IMR-90 (cell line): ENCODE results near the gene RFX4. TPM values are rescaled to one million over a fixed set of nuclear protein-coding genes. Genes with fewer than 3 reads are reported as not detected.

Source experiments
- ATAC-seq: fragments of 200-7000 bp; cut with Tn5 transposase; 2 replicates; pipeline ENCODE4 v1.9.1; 2020; ENCODE audit warnings: low read depth, mild to moderate bottlenecking, moderate library complexity
- BruUV-seq: library from RNA; stranded (reverse); fragments of 400-500 nt; replicated peaks from 2 replicates; lab custom pipeline; 2021; lab: Mats Ljungman, UMichigan
- CTCF ChIA-PET: fragments of 300-600 bp; formaldehyde crosslinking; extraction: SDS; loops from one replicate; lab custom pipeline; 2021; ENCODE audit warnings: antibody characterized with exemption; lab: Yijun Ruan, JAX
- POLR2A ChIA-PET: fragments of 300-600 bp; sonication (Branson Sonifier 250); formaldehyde crosslinking; loops from one replicate; lab custom pipeline; 2022; ENCODE audit warnings: antibody characterized with exemption; ENCODE audit not compliant: unreplicated experiment; lab: Charles Lee
- DNase-seq: peaks from one replicate; pipeline ENCODE4 v3.0.0; 2013
- H2AFZ ChIP-seq: replicated peaks from 2 replicates; pipeline ENCODE3; 2013; ENCODE audit warnings: low read length, mild to moderate bottlenecking; ENCODE audit not compliant: poor library complexity
- H2AK5ac ChIP-seq: 2 replicates; pipeline ENCODE4 v1.6.1; 2013; ENCODE audit warnings: low read depth, low read length, inconsistent platforms
- H2AK9ac ChIP-seq: replicated peaks from 2 replicates; pipeline ENCODE3; 2013; ENCODE audit warnings: mild to moderate bottlenecking, low read depth, low read length, moderate library complexity; ENCODE audit not compliant: poor library complexity
- H2BK120ac ChIP-seq: 2 replicates; pipeline ENCODE4 v1.6.1; 2013; ENCODE audit warnings: low read depth, low read length, inconsistent platforms
- H2BK15ac ChIP-seq: 3 replicates; pipeline ENCODE4 v1.6.1; 2013; ENCODE audit warnings: low read depth, low read length, inconsistent platforms
- H2BK20ac ChIP-seq: 2 replicates; pipeline ENCODE4 v1.6.1; 2013; ENCODE audit warnings: low read depth, mild to moderate bottlenecking, inconsistent platforms, low read length, moderate library complexity
- H2BK5ac ChIP-seq: 2 replicates; pipeline ENCODE4 v1.6.1; 2013; ENCODE audit warnings: mild to moderate bottlenecking, low read depth, low read length, inconsistent platforms; ENCODE audit not compliant: poor library complexity, severe bottlenecking
- H3K14ac ChIP-seq: replicated peaks from 2 replicates; pipeline ENCODE4 v1.6.1; 2013; ENCODE audit warnings: low read depth, low read length, inconsistent platforms
- H3K18ac ChIP-seq: 2 replicates; pipeline ENCODE4 v1.6.1; 2013; ENCODE audit warnings: low read depth, low read length, control low read depth
- H3K23ac ChIP-seq: 2 replicates; pipeline ENCODE4 v1.6.1; 2013; ENCODE audit warnings: low read depth, low read length, inconsistent platforms
- H3K27ac ChIP-seq: 2 replicates; pipeline ENCODE4 v1.5.1; 2013; ENCODE audit warnings: mild to moderate bottlenecking, control low read depth, low read length; ENCODE audit not compliant: insufficient read depth
- H3K27me3 ChIP-seq: 2 replicates; pipeline ENCODE4 v1.6.1; 2013; ENCODE audit warnings: low read length; ENCODE audit not compliant: control insufficient read depth, insufficient read depth
- H3K36me3 ChIP-seq: 2 replicates; pipeline ENCODE4 v1.6.1; 2013; ENCODE audit warnings: low read length, mixed read lengths; ENCODE audit not compliant: control insufficient read depth, insufficient read depth
- H3K4ac ChIP-seq: 2 replicates; pipeline ENCODE4 v1.6.1; 2013; ENCODE audit warnings: low read depth, low read length, inconsistent platforms
- H3K4me1 ChIP-seq: 2 replicates; pipeline ENCODE4 v1.6.1; 2013; ENCODE audit warnings: low read length, mixed read lengths; ENCODE audit not compliant: control insufficient read depth, insufficient read depth
- H3K4me2 ChIP-seq: 2 replicates; pipeline ENCODE4 v1.6.1; 2013; ENCODE audit warnings: low read depth, mild to moderate bottlenecking, control low read depth, low read length, moderate library complexity
- H3K4me3 ChIP-seq: 2 replicates; pipeline ENCODE4 v1.5.1; 2013; ENCODE audit warnings: low read depth, mild to moderate bottlenecking, control low read depth, low read length, moderate library complexity; ENCODE audit not compliant: insufficient read depth
- H3K56ac ChIP-seq: 2 replicates; pipeline ENCODE4 v1.6.1; 2013; ENCODE audit warnings: low read length, inconsistent platforms; ENCODE audit not compliant: insufficient read depth; ENCODE audit errors: extremely low read depth
- H3K79me1 ChIP-seq, 2 experiments: 2 replicates each; pipeline ENCODE4 v1.6.1; 2013; ENCODE audit warnings: low read length in 2 of 2, inconsistent platforms in 1 of 2, low read depth in 1 of 2
- H3K9ac ChIP-seq: 2 replicates; pipeline ENCODE4 v1.6.1; 2013; ENCODE audit warnings: low read depth, low read length, control low read depth
- H3K9me1 ChIP-seq: 2 replicates; pipeline ENCODE4 v1.6.1; 2013; ENCODE audit warnings: low read length, inconsistent platforms; ENCODE audit not compliant: insufficient read depth
- H3K9me3 ChIP-seq: 2 replicates; pipeline ENCODE4 v1.6.1; 2013; ENCODE audit warnings: low read length; ENCODE audit not compliant: control insufficient read depth, insufficient read depth
- H4K20me1 ChIP-seq: 2 replicates; pipeline ENCODE4 v1.6.1; 2013; ENCODE audit warnings: low read length, inconsistent platforms; ENCODE audit not compliant: insufficient read depth
- H4K5ac ChIP-seq: 2 replicates; pipeline ENCODE4 v1.6.1; 2013; ENCODE audit warnings: mild to moderate bottlenecking, low read depth, low read length, control low read depth
- H4K8ac ChIP-seq, 2 experiments: 2 replicates each; pipeline ENCODE4 v1.6.1; 2013; ENCODE audit warnings: low read depth in 2 of 2, low read length in 2 of 2, control low read depth in 1 of 2, inconsistent platforms in 1 of 2
- H4K91ac ChIP-seq: 2 replicates; pipeline ENCODE4 v1.6.1; 2013; ENCODE audit warnings: low read depth, low read length, inconsistent platforms; ENCODE audit not compliant: insufficient read depth
- MAFK ChIP-seq: IDR thresholded peaks from 2 replicates; pipeline ENCODE4 v1.6.1; 2012; ENCODE audit warnings: low read depth, low read length, improper control_type of control experiment
- MAZ ChIP-seq: IDR thresholded peaks from 2 replicates; pipeline ENCODE4 v1.6.1; 2012; ENCODE audit warnings: low read depth, mild to moderate bottlenecking, low read length, improper control_type of control experiment, moderate library complexity, borderline replicate concordance
- POLR2A ChIP-seq: IDR thresholded peaks from 2 replicates; pipeline ENCODE4 v1.6.1; 2012; ENCODE audit warnings: mild to moderate bottlenecking, low read depth, low read length
- RAD21 ChIP-seq: IDR thresholded peaks from 2 replicates; pipeline ENCODE4 v1.6.1; 2012; ENCODE audit warnings: low read length, improper control_type of control experiment
- RFX5 ChIP-seq: IDR thresholded peaks from 2 replicates; pipeline ENCODE4 v1.8.0; 2012; ENCODE audit warnings: low read depth, mild to moderate bottlenecking, low read length, moderate library complexity
- WGBS, 2 experiments: methylation state at CpG; one replicate each; pipeline versions ENCODE4 v1.1.5 to v1.1.7; 2013; ENCODE audit warnings: missing lambda C conversion rate in 2 of 2; ENCODE audit not compliant: insufficient read length in 1 of 2; ENCODE audit errors: extremely low coverage in 2 of 2; 5-methylcytosine and 5-hydroxymethylcytosine counted together
- dilution Hi-C: fragments of 300-500 bp; cut with HindIII; formaldehyde crosslinking; loops from one replicate; pipeline ENCODE4 v1.14.3; 2018; ENCODE audit warnings: low sequenced_read_pairs; ENCODE audit not compliant: unreplicated experiment
- in situ Hi-C: fragments of 300-500 bp; cut with MboI; formaldehyde crosslinking; loops from 3 replicates; pipeline ENCODE4 v1.14.3; 2019; ENCODE audit warnings: low sequenced_read_pairs, inconsistent platforms, mixed read lengths
- intact Hi-C: fragments of 100-400 bp; cut with micrococcal nuclease; formaldehyde crosslinking; loops from 2 replicates; pipeline ENCODE4 v1.10.0; 2022
- polyA plus RNA-seq, 3 experiments: library from polyadenylated mRNA; depleted of rRNA; stranded (reverse); fragments of >200 nt; gene quantifications; 2 replicates each; pipeline ENCODE4 v1.2.3, GENCODE V29; 2012; ENCODE audit warnings: low replicate concordance in 1 of 3
- total RNA-seq: library from RNA; depleted of rRNA; stranded (reverse); fragments of >200 nt; gene quantifications from 2 replicates; pipeline ENCODE4 v1.2.3, GENCODE V29; 2012
- TF ChIP-seq, protein P1 (sequence below): conservative IDR thresholded peaks from 2 replicates; pipeline ENCODE4 v1.5.1; 2012; ENCODE audit warnings: mild to moderate bottlenecking, low read depth, low read length, improper control_type of control experiment

The RFX4 gene
- total and polyA plus RNA-seq, 2 of the 4 experiments (the other 2 are of a cell fraction) = not detected

GRCh38 chr12:106745181-106745745 lies 162.5 kb downstream of the RFX4 start:
- Histone ChIP-seq H2BK5ac (no peak overlapping the region), H4K20me1 (no peaks in the 10 kb centered on the region), H3K27ac (no peak overlapping the region), H2BK15ac (no peak overlapping the region), H3K27me3 (peaks cover 14% of the 10 kb centered on the region), H4K8ac (no peak overlapping the region), H3K56ac (no peak overlapping the region), H3K9me3 (no peaks in the 10 kb centered on the region), H4K91ac (no peak overlapping the region), H2AK9ac (no peak overlapping the region), H3K79me1 (no peaks in the 10 kb centered on the region), H3K9me1 (no peaks in the 10 kb centered on the region), H3K9ac (no peak overlapping the region), H3K4me2 (no peak overlapping the region), H2AK5ac (no peak overlapping the region), H3K14ac (no peak overlapping the region), H2BK20ac (no peak overlapping the region), H3K23ac (no peak overlapping the region), H3K4me1 (no peaks in the 10 kb centered on the region), H4K5ac (no peak overlapping the region), H2BK120ac (no peak overlapping the region), H3K4me3 (no peak overlapping the region), H3K18ac (no peak overlapping the region), H2AFZ (no peak overlapping the region), H3K36me3 (no peaks in the 10 kb centered on the region), H3K4ac (no peak overlapping the region)
- DNase-seq = no peak
- ChIA-PET POLR2A (no interaction called here), CTCF (no interaction called here)
- in situ Hi-C loops (no loop called here), dilution Hi-C loops (no loop called here), intact Hi-C loops (no loop called here)
- TF ChIP-seq, protein P1, sequence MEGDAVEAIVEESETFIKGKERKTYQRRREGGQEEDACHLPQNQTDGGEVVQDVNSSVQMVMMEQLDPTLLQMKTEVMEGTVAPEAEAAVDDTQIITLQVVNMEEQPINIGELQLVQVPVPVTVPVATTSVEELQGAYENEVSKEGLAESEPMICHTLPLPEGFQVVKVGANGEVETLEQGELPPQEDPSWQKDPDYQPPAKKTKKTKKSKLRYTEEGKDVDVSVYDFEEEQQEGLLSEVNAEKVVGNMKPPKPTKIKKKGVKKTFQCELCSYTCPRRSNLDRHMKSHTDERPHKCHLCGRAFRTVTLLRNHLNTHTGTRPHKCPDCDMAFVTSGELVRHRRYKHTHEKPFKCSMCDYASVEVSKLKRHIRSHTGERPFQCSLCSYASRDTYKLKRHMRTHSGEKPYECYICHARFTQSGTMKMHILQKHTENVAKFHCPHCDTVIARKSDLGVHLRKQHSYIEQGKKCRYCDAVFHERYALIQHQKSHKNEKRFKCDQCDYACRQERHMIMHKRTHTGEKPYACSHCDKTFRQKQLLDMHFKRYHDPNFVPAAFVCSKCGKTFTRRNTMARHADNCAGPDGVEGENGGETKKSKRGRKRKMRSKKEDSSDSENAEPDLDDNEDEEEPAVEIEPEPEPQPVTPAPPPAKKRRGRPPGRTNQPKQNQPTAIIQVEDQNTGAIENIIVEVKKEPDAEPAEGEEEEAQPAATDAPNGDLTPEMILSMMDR = no peak
- TF ChIP-seq RFX5 (no peak), MAFK (no peak), RAD21 (no peak), MAZ (no peak), POLR2A (no peak)
- BruUV-seq = no TSS peak
- WGBS, 2 experiments = no CpG with 5 or more reads among the region's 4 CpGs
- no peak for ATAC-seq
